Ureter (tissue), 1 donor: Measurements from ENCODE around the gene MEGF6. TPM values are rescaled to one million over a fixed set of nuclear protein-coding genes. Genes with fewer than 3 reads are reported as not detected.

ENCODE experiments used
- DNase-seq: peaks from one replicate; pipeline ENCODE4 v3.0.0-alpha.2; 2020; ENCODE audit warnings: low spot score
- total RNA-seq: library from RNA; stranded (reverse); gene quantifications from one replicate; pipeline ENCODE4 v1.2.4, GENCODE V29; 2023
- donor health status: DM: yes; HTN: yes; CAD: no.

MEGF6 gene
- total RNA-seq, 1 donor from 2014 or later, result 22.2 TPM

GRCh38 chr1:3520419-3521378 is 90.6 kb downstream of the MEGF6 start:
- DNase-seq, result no peak

- no peak for DNase-seq
These were observed 91.9 kb downstream of the MEGF6 start for GRCh38 chr1:3519301-3519885.

GRCh38 chr1:3518756-3519155 is 92.6 kb downstream of the MEGF6 start:
- no peak for DNase-seq

GRCh38 chr1:3518256-3518655 is 93.1 kb downstream of the MEGF6 start:
- DNase-seq, result no peak

GRCh38 chr1:3516911-3517675 is 94.2 kb downstream of the MEGF6 start:
- no peak for DNase-seq

- DNase-seq, result no peak
These were observed 94.8 kb downstream of the MEGF6 start for GRCh38 chr1:3516481-3516869.

GRCh38 chr1:3515774-3516480 is 95.4 kb downstream of the MEGF6 start:
- DNase-seq, result no peak

GRCh38 chr1:3515272-3515671 is 96.0 kb downstream of the MEGF6 start:
- no peak for DNase-seq

GRCh38 chr1:3514404-3514803 is 96.9 kb downstream of the MEGF6 start:
- no peak for DNase-seq

- DNase-seq, result no peak
These were observed 99.5 kb downstream of the MEGF6 start for GRCh38 chr1:3511856-3512255.

GRCh38 chr1:3511306-3511705 is 100.0 kb downstream of the MEGF6 start:
- DNase-seq, result no peak

GRCh38 chr1:3510956-3511250 is 100.4 kb downstream of the MEGF6 start:
- no peak for DNase-seq

- no peak for DNase-seq
These were observed 101.0 kb downstream of the MEGF6 start for GRCh38 chr1:3510136-3510955.

- DNase-seq, result no peak
These were observed 101.6 kb downstream of the MEGF6 start for GRCh38 chr1:3509721-3510120.

GRCh38 chr1:3508757-3509415 is 102.4 kb downstream of the MEGF6 start:
- DNase-seq, result no peak

- DNase-seq, result no peak
These were observed 103.6 kb downstream of the MEGF6 start for GRCh38 chr1:3507636-3508275.

GRCh38 chr1:3506943-3507342 is 104.4 kb downstream of the MEGF6 start:
- no peak for DNase-seq

- DNase-seq, result no peak
These were observed 105.3 kb downstream of the MEGF6 start for GRCh38 chr1:3506041-3506440.

- no peak for DNase-seq
These were observed 106.1 kb downstream of the MEGF6 start for GRCh38 chr1:3505161-3505560.

GRCh38 chr1:3504822-3505153 is 106.5 kb downstream of the MEGF6 start:
- DNase-seq, result no peak
